HT-29 (cell line): ENCODE results near the gene G3BP2. TPM values are rescaled to one million over a fixed set of nuclear protein-coding genes. Genes with fewer than 3 reads are reported as not detected.

Experiments used
- DNase-seq: peaks from one replicate; pipeline ENCODE4 v3.0.0-alpha.2; 2015; ENCODE audit warnings: low spot score
- small RNA-seq: library from RNA; depleted of rRNA; stranded (forward); fragments of <200 nt; gene quantifications from one replicate; pipeline ENCODE3, GENCODE V24; 2014
- total RNA-seq: library from RNA; depleted of rRNA; stranded (reverse); fragments of >200 nt; shearing (Covaris generic); gene quantifications from 2 replicates; pipeline ENCODE4 v1.2.3, GENCODE V29; 2014; rRNA removed

G3BP2 gene
- total RNA-seq, 1 experiment from 2014 or later: 54.0 TPM

DNA sequence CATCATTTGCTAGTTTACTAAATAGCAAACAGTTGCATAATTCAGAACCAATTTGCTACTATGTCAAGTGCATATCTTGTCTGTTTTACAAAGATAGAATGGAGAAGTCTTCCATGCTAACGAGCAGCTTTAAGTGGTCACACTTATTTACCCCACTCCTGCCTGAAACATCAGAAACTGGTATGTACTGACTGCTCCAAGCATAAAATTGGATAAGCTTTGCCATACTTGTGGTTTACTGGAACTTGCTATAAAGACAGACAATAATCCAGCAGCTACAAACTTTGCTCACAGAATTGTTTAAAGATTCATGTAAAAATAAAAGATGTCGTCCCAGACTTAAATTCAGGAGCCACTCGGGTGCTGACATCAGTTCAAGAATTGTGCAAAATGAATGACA, 29.6 kb downstream of the G3BP2 start:
- DNase-seq: no peak

DNA sequence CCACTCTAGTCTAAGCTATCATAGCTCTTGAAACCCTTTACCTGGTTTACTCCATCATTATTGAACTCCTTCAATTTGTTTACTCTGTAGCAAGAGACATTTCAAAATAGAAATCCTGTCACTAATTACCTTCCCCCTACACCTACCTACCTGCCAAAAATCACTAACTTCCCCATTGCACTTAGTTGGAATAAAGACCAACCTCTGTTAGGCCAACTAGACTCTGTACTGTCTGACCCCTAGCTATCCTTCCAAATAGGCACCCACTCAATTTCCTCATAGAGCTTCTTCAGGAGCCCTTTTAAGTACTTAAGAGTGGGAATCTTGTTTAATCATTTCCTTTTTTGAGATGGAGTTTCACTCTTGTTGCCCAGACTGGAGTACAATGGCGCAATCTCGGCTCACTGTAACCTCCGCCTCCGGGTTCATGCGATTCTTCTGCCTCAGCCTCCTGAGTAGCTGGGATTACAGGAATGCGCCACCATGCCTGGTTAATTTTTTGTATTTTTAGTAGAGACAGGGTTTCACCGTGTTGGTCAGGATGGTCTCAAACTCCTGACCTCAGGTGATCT, 34.0 kb downstream of the G3BP2 start:
- no peak for DNase-seq

DNA sequence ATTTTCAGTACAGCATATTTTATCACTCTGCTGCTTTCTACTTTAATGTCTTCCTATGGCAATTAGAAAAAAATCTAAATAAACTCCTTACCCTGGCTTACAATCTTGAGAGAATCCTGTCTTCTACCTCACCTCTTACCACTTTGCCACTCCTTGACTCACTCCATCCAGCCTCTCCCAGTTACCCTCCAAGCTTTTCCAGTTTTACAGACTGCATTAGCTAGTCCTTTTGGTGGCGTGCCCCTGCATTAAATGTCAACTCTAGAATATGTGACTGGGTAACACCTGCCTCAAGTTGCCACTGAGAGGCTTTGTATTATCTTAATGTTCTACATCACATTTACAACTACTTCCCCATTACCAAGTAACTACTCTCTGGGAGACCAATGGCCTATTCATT, 35.4 kb downstream of the G3BP2 start:
- no peak for DNase-seq

DNA sequence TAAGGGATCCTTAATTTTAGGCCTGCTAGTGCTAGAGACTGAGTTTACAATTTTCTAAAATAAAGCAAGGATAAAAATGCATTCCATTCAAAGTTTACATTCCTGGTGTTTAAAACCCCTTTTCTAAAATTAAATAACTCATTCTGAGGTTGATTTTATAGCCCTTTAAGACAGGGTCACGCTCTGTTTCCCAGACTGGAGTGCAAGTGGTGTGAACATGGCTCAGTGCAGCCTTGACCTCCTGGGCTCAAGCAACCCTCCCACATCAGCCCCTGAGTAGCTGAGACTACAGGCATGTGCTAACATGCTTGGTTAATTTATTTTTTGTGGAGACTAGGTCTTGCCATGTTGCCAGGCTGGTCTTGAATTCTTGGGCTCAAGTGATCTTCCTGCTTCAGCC, 36.0 kb downstream of the G3BP2 start:
- DNase-seq: no peak

DNA sequence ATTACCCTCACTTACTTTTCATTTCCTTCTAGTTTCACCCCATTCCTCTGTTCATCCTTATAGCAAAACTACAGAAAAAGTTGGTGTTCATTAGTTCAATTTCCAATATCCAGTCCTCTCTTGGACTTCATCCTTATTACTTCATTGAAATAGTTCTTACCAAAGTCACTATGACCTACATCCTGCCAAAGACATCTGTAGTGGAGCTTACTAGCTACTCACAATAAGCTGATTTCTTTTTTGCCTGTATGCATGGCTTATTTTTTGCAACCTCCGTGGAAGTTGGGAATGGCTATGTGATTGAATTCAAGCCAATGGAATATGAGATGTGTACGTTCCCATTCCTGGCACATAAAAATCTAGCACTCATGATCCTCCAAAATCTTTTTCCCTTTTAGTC, 38.3 kb downstream of the G3BP2 start:
- no peak for DNase-seq

DNA sequence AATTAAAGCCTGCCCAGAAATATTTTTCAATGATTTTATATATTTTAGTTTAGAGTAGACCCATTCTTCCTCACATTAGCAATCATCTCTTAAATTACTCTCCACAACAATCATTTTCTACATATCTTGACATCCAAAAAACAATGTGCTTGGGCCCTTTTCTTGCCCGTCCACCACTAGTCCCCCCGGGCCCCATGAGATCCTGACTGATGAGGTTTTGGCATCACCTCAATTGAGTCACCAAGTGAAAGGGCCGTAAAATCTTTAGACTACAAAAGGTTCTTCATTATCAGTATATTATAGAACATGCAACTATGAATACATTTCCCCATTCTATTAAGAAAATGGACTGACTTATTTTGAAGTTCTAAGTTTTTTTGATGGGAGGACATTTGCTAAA, 38.9 kb downstream of the G3BP2 start:
- no peak for DNase-seq

DNA sequence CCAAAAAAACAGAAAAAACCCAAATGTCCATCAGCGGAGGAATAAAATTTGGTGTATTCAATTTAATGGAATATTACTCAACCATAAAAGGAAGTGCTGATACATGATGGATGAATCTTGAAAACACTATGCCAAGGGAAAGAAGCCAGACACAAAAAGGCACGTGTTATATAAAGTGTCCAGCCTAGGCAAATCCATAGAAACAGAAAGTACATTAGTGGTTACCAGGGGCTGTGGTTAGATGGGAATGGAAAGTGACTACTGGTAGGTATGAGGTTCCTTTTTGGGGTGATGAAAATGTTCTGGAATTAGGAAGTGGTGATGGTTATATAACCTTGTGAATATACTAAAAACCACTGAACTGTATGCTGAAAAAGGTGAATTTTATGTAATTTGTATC, 39.4 kb downstream of the G3BP2 start:
- DNase-seq: no peak

DNA sequence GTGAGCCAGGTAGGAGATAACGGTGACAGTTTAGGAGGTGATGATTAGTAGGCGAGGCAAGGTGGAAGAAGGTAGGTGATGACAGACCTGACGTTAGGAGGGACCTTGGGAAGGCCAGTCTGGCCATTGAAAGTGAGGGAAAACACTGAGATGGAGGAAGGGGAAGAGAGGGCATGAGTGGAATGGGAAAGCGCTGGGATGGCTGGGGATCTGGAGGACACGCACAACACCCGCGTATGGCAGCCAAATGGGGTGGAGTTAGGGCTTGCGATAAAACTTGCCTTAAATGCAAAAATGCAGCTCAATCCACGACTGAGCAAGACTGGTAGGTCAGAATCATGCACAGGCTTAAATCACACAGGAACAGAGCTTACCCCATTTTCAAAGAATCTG, 42.3 kb downstream of the G3BP2 start:
- DNase-seq: no peak

DNA sequence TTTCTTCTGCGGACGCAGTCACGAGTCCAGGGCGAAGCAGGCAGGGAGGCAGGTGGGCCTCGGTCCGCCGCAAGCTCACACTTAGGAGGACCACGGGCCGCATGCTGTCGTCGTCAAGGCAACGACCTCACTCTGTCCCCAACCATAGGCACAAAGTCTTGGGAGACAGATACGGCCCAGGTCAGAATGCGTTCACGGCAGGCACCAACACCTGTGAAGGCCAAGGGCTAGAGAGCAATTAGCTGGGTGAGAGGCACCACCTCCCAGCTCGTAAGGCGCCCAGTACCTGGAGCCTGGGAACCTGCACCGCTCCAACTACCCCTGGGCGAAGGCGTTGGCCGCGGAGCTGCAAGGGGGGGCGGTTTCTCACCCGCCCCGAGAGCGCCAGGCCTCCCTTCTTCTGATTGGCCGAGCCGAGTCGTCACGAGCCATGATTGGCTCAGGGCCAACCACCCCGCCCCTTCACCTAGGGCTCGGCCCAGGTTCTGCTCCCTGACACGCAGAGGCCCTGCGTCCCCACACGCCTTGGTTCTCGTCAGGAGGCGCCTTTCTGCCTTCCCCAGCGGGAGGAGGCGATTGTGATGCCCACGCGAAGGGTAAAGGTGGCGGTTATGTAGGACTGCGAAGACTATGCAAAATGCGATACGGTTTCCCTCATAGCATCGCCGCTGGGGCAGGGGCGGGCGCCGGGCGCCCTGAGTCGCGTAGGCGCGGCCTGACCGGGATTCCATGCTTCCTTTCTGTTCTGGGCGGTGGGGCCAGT, 42.9 kb downstream of the G3BP2 start, which contains the start of gene CDKL2:
Gene CDKL2 (minus strand): TSS at position 355 of the 763 bp plus-strand sequence. CDS start 4,540 bp downstream, outside the sequence.
- peak; percentile 93 for DNase-seq

DNA sequence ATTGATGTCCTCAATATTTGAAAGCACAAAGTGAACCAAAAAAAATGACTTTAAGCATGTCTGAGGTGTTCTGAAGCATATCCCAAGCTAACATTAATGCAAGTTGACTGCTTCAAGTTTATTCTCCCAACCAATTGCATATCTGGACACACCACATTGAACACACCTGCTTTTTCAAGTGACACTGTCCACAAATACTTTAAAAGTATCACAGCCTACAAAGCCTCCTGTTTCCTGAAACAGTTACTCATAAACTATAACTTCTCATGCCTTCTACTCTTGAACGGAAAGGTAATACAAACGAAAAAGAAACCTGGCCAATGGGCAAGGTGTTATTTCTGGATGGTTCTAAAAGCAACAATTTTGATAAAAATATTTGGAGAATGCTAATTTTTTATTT, 44.0 kb downstream of the G3BP2 start:
- DNase-seq: no peak

DNA sequence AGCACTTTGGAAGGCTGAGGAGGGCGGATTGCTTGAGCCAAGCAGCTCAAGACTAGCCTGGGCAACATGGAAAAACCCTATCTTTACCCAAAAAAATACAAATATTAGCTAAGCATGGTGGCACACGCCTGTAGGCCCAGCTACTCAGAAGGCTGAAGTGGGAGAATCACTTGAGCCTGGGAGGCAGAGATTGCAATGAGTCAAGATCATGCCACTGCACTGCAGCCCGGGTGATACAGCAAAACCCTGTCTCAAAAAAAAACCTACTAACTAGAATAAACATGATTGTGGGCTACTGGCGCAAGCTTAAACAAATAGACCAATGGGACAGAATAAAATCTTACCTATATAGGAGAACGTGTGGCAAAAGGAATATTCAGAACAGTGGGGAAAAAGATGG, 50.2 kb downstream of the G3BP2 start:
- no peak for DNase-seq

DNA sequence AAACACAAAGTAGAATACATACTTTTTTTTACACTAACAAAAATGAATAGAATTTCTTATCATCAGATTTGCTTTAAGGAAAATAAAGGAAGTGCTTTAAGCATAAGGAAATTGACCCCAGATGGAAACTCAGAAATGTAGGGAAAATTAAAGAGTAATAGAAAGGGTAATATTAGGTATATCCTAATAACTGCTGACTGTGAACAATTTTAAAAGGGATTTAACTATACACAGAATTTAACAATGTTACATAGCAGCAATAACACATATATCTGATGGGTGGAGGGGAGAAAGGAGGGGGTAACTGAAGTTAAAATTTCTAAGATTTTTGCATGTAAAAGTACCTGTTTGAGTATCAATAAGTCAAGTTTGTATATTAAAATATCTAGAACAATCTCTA, 51.5 kb downstream of the G3BP2 start:
- no peak for DNase-seq

DNA sequence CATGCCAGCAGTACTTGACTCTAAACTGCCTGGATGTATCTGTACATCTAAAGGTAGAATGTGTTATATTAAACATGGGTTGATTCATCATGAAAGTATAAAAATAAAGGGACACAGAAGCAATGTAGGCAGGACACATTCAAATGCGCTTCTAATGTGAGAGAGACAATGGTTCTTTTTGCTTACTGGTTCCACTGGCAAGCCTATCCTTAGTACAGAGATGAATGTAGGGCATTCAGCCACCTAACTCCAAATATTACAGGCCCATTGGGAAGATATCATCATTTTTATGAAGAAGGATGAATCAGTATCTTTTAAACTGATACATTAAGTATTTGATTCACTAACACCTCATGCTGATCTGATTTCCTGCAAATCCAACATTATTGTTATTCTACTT, 60.9 kb downstream of the G3BP2 start:
- DNase-seq: no peak

DNA sequence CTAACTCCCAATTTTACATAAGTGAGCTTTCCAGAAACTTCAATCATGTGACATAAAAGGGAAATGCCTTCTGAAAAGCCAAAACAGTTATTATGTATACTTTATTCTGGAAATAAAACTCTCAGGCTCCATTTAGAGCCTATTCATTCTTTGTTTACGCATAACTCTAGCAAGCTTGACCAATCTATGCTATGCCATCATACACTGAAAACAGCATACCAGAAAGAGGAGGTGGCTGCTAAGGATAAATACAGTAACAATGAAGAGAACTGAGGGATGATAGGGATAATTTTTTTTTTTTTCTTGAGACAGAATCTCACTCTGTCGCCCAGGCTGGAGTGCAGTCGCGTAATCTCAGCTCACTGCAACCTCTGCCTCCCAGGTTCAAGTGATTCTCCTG, 67.3 kb downstream of the G3BP2 start:
- no peak for DNase-seq

DNA sequence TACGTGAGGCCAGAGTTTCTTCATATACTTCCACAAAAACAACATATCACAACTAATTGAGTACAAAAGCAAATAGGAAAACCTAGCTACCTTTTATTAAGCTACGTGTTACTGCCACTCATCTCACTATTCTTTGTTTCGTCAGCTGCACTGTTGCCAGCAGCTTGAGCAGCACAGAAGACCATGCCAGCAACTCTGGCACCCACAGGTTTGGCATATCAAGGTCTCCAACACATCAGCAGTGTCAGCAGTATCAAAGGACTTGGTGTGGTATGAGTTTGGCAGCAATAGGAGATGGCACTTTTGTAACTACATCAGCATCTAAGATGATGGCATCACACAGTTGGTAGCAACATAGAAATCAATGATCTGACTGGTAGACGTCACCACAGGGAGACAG, 73.6 kb downstream of the G3BP2 start:
- DNase-seq: no peak

DNA sequence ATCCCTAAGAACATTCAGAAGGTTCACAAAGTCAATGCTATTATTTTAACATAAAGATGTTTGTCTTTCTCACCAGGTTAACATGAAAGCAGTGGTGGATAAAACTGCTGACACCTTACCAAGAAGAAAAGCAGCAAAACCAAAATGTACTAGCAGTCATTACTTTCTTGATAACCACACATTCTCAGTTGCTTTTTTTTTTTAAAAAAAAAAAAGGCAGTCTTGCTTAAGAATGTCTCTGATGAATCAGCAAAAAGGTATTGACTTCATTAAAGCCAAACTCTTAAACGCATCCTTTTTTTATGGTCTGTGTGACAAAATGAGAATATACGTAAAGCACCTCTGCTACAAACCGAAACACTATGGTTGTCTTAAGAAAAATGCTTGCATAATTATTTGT, 74.8 kb downstream of the G3BP2 start:
- no peak for DNase-seq

DNA sequence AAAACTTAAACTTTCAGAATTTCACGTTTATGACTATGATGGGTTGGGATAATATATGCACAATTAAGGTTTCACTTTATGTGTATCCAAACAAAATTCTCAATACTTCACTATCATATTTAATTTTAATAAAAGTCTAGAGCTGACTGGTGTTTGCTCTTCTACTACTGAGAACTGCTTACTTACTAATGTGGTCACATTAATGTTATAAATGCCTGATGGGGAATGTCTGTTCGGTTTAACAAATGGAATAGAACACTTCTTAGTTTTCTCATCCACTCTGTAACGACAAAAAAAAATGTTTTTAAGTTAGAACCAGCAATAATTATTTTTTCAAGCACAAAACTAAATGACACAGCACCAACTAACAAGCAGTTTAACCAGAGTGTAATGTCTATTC, 77.2 kb downstream of the G3BP2 start:
- no peak for DNase-seq

DNA sequence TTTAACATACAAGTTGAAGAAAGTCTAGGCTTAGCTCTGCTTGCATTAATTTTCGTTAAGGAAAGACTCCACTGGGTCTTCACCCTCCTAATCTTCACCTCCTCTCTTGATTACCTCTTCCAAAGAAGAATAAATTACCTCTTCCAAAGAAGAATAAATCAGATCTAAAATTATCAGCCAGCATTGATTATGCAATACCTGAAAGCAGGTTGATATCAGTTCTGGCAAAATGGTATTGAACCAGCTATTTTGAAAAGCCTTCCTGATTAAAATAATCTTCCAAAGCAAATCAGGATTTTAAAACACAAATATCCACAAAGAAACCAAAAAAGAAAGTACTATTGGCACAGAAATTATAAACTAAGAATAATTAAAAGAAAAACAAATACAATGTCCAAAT, 79.8 kb downstream of the G3BP2 start:
- DNase-seq: no peak

Small RNAs within 50 kb of the gene (small RNA-seq; reads per million reads assigned to genes)
- not detected for gene RF00019

Other genes with a start within 250 kb of the G3BP2 start
- 6.2 and 10.8 TPM in 2 replicates for gene RCHY1, start 159.0 kb downstream of the G3BP2 start, total RNA-seq
- gene THAP6, start 158.9 kb downstream of the G3BP2 start, total RNA-seq: 4.8 and 5.4 TPM in 2 replicates
- not detected in 2 replicates for gene ODAPH, start 117.3 kb downstream of the G3BP2 start, total RNA-seq
- gene CDKL2, start 42.9 kb downstream of the G3BP2 start, total RNA-seq: not detected in 2 replicates
- 23.4 and 24.5 TPM in 2 replicates for gene USO1, start 51.2 kb upstream of the G3BP2 start, total RNA-seq
- not detected in 2 replicates for gene PPEF2, start 229.0 kb upstream of the G3BP2 start, total RNA-seq